ENCODE results near the gene ZNF750.

Gene ZNF750

GRCh38 chr17:82803606-82804005, 36.2 kb downstream of the ZNF750 start:
- TF ChIP-seq MYC (IDR thresholded peaks at IDR 0.05; ENCODE audit: low read depth, low read length): no peak
- TF ChIP-seq MAX (IDR thresholded peaks at IDR 0.05; ENCODE audit: low read depth, low read length): no peak
- TF ChIP-seq CTCF (IDR thresholded peaks at IDR 0.05; ENCODE audit: low read depth, low read length): no peak
- TF ChIP-seq POLR2A (IDR thresholded peaks at IDR 0.05; ENCODE audit: extremely low read depth, insufficient read length): no peak
- DNase-seq (ENCODE audit: low read depth): no peak
- H3K4me3 ChIP-seq (ENCODE audit: low read depth, low read length): no peak overlapping the region

GRCh38 chr17:82803185-82803584, 36.6 kb downstream of the ZNF750 start:
- no peak for DNase-seq (ENCODE audit: low read depth)
- H3K4me3 ChIP-seq (ENCODE audit: low read depth, low read length): no peak overlapping the region
- no peak for TF ChIP-seq MAX (IDR thresholded peaks at IDR 0.05; ENCODE audit: low read depth, low read length)

GRCh38 chr17:82802075-82802780, 37.6 kb downstream of the ZNF750 start:
- TF ChIP-seq MYC (IDR thresholded peaks at IDR 0.05; ENCODE audit: low read depth, low read length): no peak
- TF ChIP-seq CTCF (IDR thresholded peaks at IDR 0.05; ENCODE audit: low read depth, low read length): no peak
- TF ChIP-seq POLR2A (IDR thresholded peaks at IDR 0.05; ENCODE audit: extremely low read depth, insufficient read length): no peak
- TF ChIP-seq MAX (IDR thresholded peaks at IDR 0.05; ENCODE audit: low read depth, low read length): no peak
- DNase-seq (ENCODE audit: low read depth): no peak
- no peak overlapping the region for H3K4me3 ChIP-seq (ENCODE audit: low read depth, low read length)

GRCh38 chr17:82801377-82801970, 38.3 kb downstream of the ZNF750 start:
- TF ChIP-seq POLR2A (IDR thresholded peaks at IDR 0.05; ENCODE audit: extremely low read depth, insufficient read length): no peak
- H3K4me3 ChIP-seq (ENCODE audit: low read depth, low read length): no peak overlapping the region
- no peak for DNase-seq (ENCODE audit: low read depth)

- no peak overlapping the region for H3K4me3 ChIP-seq (ENCODE audit: low read depth, low read length)
- DNase-seq (ENCODE audit: low read depth): no peak
- no peak for TF ChIP-seq MAX (IDR thresholded peaks at IDR 0.05; ENCODE audit: low read depth, low read length)
- TF ChIP-seq CTCF (IDR thresholded peaks at IDR 0.05; ENCODE audit: low read depth, low read length): no peak
- no peak for TF ChIP-seq MYC (IDR thresholded peaks at IDR 0.05; ENCODE audit: low read depth, low read length)
- no peak for TF ChIP-seq POLR2A (IDR thresholded peaks at IDR 0.05; ENCODE audit: extremely low read depth, insufficient read length)
Observed at GRCh38 chr17:82800885-82801284, 38.9 kb downstream of the ZNF750 start.

- no peak for DNase-seq (ENCODE audit: low read depth)
- TF ChIP-seq MYC (IDR thresholded peaks at IDR 0.05; ENCODE audit: low read depth, low read length): no peak
- TF ChIP-seq CTCF (IDR thresholded peaks at IDR 0.05; ENCODE audit: low read depth, low read length): no peak
- TF ChIP-seq MAX (IDR thresholded peaks at IDR 0.05; ENCODE audit: low read depth, low read length): no peak
- TF ChIP-seq POLR2A (IDR thresholded peaks at IDR 0.05; ENCODE audit: extremely low read depth, insufficient read length): no peak
- H3K4me3 ChIP-seq (ENCODE audit: low read depth, low read length): no peak overlapping the region
Observed at GRCh38 chr17:82799591-82799990, 40.2 kb downstream of the ZNF750 start.

All from NB4 (cell line).